ENCODE results near the gene LCN15. TPM values are rescaled to one million over a fixed set of nuclear protein-coding genes. Genes with fewer than 3 reads are reported as not detected.
"Not testable (repeated sequence)": the region's sequence is repeated elsewhere in the genome, so short reads cannot be mapped to it uniquely, and the experiment has no call there.

LCN15 gene
- total and polyA plus RNA-seq, 11 donors = 0.64 to 2.8 (median 1.2) TPM; not detected in 4

DNA sequence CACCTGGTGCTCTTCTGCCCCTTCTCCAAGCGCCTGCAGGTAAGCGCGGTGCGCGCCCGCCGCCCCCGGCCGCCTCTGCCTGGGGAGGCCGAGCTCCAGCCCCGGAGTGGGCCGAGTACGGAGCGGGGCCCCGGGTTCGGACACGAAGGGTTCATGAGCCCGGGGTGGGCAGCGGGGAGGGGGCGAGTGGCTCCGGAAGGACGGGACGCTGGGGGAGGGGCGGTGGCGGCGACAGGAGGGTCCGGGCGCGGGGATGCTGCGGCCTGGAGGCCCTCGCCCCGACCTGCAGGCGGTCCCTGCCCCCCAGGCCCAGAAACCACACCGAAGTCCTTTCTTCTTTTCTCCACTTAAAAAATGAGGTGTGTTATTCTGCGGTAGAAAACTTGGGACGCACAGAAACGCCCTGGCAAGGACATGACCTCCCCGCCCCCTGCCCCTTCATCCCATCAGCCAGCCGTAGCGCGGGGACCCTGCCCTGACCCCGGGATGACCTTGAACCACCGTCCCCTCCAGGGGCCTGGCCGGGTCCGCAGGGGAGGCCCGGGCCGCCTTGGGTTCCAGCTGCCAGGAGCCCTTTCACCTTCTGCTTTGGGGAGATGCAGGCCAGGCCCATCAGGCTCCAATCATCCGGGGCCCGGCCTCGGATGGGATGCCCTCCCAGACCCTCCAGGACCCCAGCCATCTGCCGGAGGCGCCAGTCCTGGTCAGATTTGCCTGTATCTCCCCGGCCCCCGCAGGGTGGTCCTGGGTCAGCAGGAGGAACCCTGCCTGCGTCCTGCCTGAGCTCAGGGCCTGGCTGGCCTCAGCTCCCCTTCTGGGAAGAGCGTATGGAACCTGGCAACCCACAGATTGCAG is 51.4 kb downstream of the LCN15 start:
- peak overlapping the region in 11 of 12 donors; percentile 74 to 91 (median 86) for H3K27ac ChIP-seq
- peak in 1 of 5 donors; percentile 20 for DNase-seq
- ATAC-seq = peak in 1 of 4 donors; percentile 1
- intact Hi-C loops (cut with DNase I) = loop anchor here in 1 of 10 donors (5.0 kb wide), 1 partner anchor 36 kb away; no protein-coding TSS in a partner anchor
- TF ChIP-seq CTCF (IDR thresholded peaks at IDR 0.05) (no peak), POLR2A (IDR thresholded peaks at IDR 0.05) (no peak)
- H3K4me1 ChIP-seq = peaks cover 4 to 43% (median 34%) of the 10 kb centered on the region in 12 donors
- peak overlapping the region; percentile 59 to 91 (median 76) for H3K4me3 ChIP-seq
- no peaks in the 10 kb centered on the region for H3K36me3 ChIP-seq
- WGBS, 4 donors = 4 to 11% (median 6%) methylated on average over 12 to 56 of the region's 56 CpGs
- peaks cover 0 to 23% (median 0%) of the 10 kb centered on the region in 9 donors for H3K27me3 ChIP-seq
- H3K9me3 ChIP-seq = no peaks in the 10 kb centered on the region

DNA sequence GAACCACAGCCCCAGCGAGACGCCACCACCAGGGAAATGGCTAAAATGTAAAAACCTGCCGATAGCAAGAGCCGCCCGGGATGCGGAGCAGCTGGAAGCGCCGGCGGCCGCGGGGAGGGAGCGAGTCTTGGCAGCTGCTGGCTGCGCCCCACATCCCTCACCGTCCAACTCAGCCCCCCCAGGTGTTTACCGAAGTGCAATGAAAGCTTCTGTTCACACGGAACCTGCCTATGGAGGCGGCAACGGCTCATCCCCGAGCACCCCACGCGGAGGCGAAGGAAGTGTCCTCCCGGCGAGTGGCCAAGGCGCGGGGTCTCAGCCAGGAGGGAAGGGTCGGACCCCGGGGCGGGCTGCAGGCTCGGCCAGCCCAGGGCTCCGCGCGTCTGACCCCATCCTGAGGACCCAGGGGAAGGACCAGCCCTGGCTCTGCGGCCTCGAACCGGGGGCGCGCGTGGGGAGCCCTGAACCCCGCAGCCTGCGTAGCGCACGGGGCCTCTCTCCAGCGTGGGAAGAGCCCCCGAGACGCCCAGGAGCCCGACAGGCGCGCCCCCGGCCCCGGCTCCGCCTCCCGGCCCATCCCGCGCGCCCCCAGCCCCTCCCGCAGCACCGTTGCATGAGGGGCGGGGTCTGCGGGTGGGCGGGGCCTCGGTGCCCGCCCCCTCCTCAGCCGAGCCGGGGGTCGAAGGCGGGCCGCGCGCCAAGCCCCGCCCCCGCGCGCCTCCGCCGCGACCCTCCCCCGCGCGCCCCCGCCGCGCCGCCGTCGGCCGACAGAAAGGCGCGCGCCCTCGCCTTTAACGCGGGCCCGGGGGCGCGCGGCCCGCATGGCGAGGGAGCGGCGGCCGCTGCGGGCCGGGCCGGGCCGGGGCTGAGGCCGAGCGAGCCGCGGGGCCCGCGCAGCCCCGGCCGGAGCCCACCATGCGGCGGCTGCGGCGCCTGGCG is 52.3 kb downstream of the LCN15 start, which contains the start of gene DIPK1B:
TSS of gene DIPK1B (plus strand) at position 822 of the 939 bp plus-strand sequence. CDS start at position 916, 94 bp downstream.
- H3K9me3 ChIP-seq = no peaks in the 10 kb centered on the region
- peak in 1 of 5 donors; percentile 23 for DNase-seq
- H3K27ac ChIP-seq = peak within 1 kb of the TSS in 11 of 12 donors; percentile 74 to 91 (median 86)
- 2 to 6% (median 4%) methylated on average over 24 to 119 of the region's 119 CpGs for WGBS, 4 donors
- H3K27me3 ChIP-seq = peaks cover 0 to 23% (median 0%) of the 10 kb centered on the region in 9 donors
- TF ChIP-seq POLR2A (IDR thresholded peaks at IDR 0.05) = no peak
- no peak for TF ChIP-seq CTCF (IDR thresholded peaks at IDR 0.05)
- no peaks in the 10 kb centered on the region for H3K36me3 ChIP-seq
- intact Hi-C loops (cut with DNase I) = loop anchor here in 1 of 10 donors (5.0 kb wide), 1 partner anchor 35 kb away; no protein-coding TSS in a partner anchor
- H3K4me3 ChIP-seq = peak within 1 kb of the TSS; percentile 59 to 91 (median 76)
- H3K4me1 ChIP-seq = peaks cover 4 to 43% (median 34%) of the 10 kb centered on the region in 12 donors
- ATAC-seq = peak in 2 of 4 donors; percentile 3 to 6

DNA sequence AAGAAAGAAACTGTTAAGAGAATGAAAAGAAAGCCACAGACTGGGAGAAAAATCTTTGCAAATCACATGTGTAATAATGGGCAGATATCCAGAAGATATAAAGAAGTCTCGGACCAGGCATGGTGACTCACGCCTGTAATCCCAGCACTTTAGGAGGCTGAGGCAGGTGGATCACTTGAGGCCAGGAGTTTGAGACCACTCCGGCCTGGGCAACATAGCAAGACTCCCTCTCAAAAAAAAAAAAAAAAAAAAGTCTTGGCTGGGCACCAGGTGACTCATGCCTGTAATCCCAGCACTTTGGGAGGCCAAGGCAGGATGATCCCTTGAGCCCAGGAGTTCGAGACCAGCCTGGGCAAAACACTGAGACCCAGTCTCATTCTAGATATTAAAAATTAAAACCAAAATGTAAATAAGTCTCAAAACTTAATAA is 53.1 kb downstream of the LCN15 start:
- not testable (repeated sequence) for ATAC-seq, H3K9me3 ChIP-seq, H3K36me3 ChIP-seq, DNase-seq
- peak overlapping the region in 3 of 12 donors; percentile 54 to 91 (median 56) for H3K4me3 ChIP-seq
- peak overlapping the region in 6 of 12 donors; percentile 22 to 65 (median 58) for H3K27ac ChIP-seq
- intact Hi-C loops (cut with DNase I) = loop anchor here in 1 of 10 donors (5.0 kb wide), 1 partner anchor 34 kb away; no protein-coding TSS in a partner anchor
- WGBS, 4 donors = 56 to 73% (median 58%) methylated on average over 4 of the region's 4 CpGs
- H3K4me1 ChIP-seq = peaks cover 4 to 43% (median 34%) of the 10 kb centered on the region in 12 donors
- H3K27me3 ChIP-seq = peaks cover 0 to 23% (median 0%) of the 10 kb centered on the region in 9 donors

DNA sequence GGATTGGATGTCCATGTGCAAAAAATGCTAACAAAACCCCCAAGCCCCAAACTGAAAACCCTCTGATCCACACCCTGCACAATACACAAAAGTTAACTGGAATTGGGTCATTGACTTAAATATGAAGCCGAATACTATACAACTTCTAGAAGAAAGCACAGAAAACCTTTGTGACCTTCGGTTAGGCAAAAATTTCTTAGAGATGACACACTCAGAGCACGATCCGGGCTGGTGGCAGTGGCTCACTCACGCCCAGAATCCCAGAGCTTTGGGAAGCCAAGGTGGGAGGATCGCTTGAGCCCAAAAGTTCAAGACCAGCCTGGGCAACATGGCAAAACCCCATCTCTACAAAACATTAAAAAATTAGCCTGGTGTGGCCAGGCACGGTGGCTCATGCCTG is 53.8 kb downstream of the LCN15 start:
- intact Hi-C loops (cut with DNase I) = loop anchor here in 1 of 10 donors (5.0 kb wide), 1 partner anchor 33 kb away; no protein-coding TSS in a partner anchor
- Histone ChIP-seq H3K27me3 (peaks cover 0 to 23% (median 0%) of the 10 kb centered on the region in 9 donors), H3K9me3 (no peaks in the 10 kb centered on the region), H3K36me3 (no peaks in the 10 kb centered on the region), H3K4me1 (peaks cover 4 to 41% (median 32%) of the 10 kb centered on the region in 12 donors), H3K4me3 (no peak overlapping the region), H3K27ac (no peak overlapping the region)
- WGBS, 4 donors = 88 to 93% (median 89%) methylated on average over 7 of the region's 7 CpGs
- no peak for TF ChIP-seq CTCF (IDR thresholded peaks at IDR 0.05)
- no peak for TF ChIP-seq POLR2A (IDR thresholded peaks at IDR 0.05)
- DNase-seq (no peak), ATAC-seq (no peak)

Measured in heart left ventricle (tissue), 16 donors.